SK-N-SH (cell line): Measurements from ENCODE around the gene RAB30.
A peak's percentile ranks its signal among the peaks of the same experiment; 100 is the strongest.

Experiments used
- CHD2 ChIP-seq: fragments of 150-350 bp; IDR thresholded peaks from 2 replicates; pipeline ENCODE4 v1.6.1; 2018; ENCODE audit warnings: low read length; ENCODE audit not compliant: partially characterized antibody
- CTCF ChIP-seq: fragments of 200-600 bp; sonication (generic); IDR thresholded peaks from 2 replicates; pipeline ENCODE4 v1.6.1; 2017; ENCODE audit warnings: antibody characterized with exemption, mild to moderate bottlenecking, moderate library complexity
- GABPA ChIP-seq: IDR thresholded peaks from 2 replicates; pipeline ENCODE4 v1.4.0; 2012; ENCODE audit warnings: low read depth, mild to moderate bottlenecking
- JUND ChIP-seq: IDR thresholded peaks from 2 replicates; pipeline ENCODE4 v1.4.0; 2012
- MAX ChIP-seq: IDR thresholded peaks from 2 replicates; pipeline ENCODE4 v1.4.0; 2012; ENCODE audit warnings: low read depth
- POLR2AphosphoS5 ChIP-seq: IDR thresholded peaks from 2 replicates; pipeline ENCODE4 v1.6.1; 2012; ENCODE audit warnings: low read depth, low read length
- RAD21 ChIP-seq: IDR thresholded peaks from 2 replicates; pipeline ENCODE4 v1.6.1; 2012; ENCODE audit warnings: mild to moderate bottlenecking, low read length
- RCOR1 ChIP-seq: fragments of 150-350 bp; IDR thresholded peaks from 2 replicates; pipeline ENCODE4 v1.6.1; 2017; ENCODE audit warnings: antibody characterized with exemption, low read length
- REST ChIP-seq: IDR thresholded peaks from 2 replicates; pipeline ENCODE4 v1.6.1; 2012; ENCODE audit warnings: mild to moderate bottlenecking, low read depth, low read length, moderate library complexity
- RFX5 ChIP-seq: IDR thresholded peaks from 2 replicates; pipeline ENCODE4 v1.6.1; 2012; ENCODE audit warnings: mild to moderate bottlenecking, improper control_type of control experiment, low read length
- USF2 ChIP-seq: fragments of 150-350 bp; IDR thresholded peaks from 2 replicates; pipeline ENCODE4 v1.6.1; 2017; ENCODE audit warnings: antibody characterized with exemption, low read length, low read depth, borderline replicate concordance
- YY1 ChIP-seq: IDR thresholded peaks from 2 replicates; pipeline ENCODE4 v1.4.0; 2012; ENCODE audit warnings: low read depth, mild to moderate bottlenecking

- TF ChIP-seq MAX (peak; percentile 70; the same call in 1 of the 2 replicates), CHD2 (no peak), POLR2AphosphoS5 (no peak), USF2 (no peak), CTCF (no peak), RFX5 (no peak), RCOR1 (no peak), JUND (no peak), RAD21 (no peak; the same call in 1 of the 2 replicates), GABPA (no peak), REST (no peak), YY1 (no peak)
Observed at GRCh38 chr11:83070731-83071566, 748 bp downstream of the RAB30 start.
